Measurements from ENCODE around the gene SMIM43. TPM values are rescaled to one million over a fixed set of nuclear protein-coding genes. Genes with fewer than 3 reads are reported as not detected.

Gene SMIM43
- total and polyA plus RNA-seq, 2 of the 8 experiments (the other 6 are each of a cell fraction or from before 2014, with no cell fraction given), result 0.50 to 0.94 TPM

DNA sequence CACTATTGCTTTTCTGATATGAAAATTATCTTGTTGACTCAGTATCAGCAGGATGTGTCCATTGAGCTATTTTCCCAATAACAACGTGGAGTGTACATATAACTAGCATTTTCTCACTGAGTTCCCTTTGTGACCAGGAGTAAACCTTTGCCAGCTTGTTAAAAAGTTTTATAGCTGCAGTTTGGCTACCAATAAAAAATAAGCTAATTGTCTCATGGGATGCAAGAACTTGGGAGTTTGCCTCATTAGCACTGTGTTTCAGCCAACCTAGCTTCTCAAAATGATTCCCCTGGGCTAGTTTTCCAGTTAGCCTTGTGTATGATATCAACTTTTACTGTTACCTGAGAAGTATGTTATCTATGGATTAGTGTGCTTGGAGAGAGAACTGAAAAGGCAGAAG lies 43.3 kb downstream of the SMIM43 start:
- Histone ChIP-seq H2BK15ac (ENCODE audit: low read length) (no peak overlapping the region), H2BK120ac (replicated peaks; ENCODE audit: low read depth, low read length) (no peak overlapping the region), H3K27ac (ENCODE audit: low read depth, low read length) (no peak overlapping the region), H3K9ac (replicated peaks in 1 of 4; ENCODE audit: extremely low read depth in 1 of 4, low read depth in 3 of 4, low read length in 3 of 4) (no peak overlapping the region; a peak in 1 of 7 replicates), H3K56ac (replicated peaks; ENCODE audit: insufficient read length, low read depth, low read length) (no peak overlapping the region), H3K23me2 (ENCODE audit: low read depth, low read length) (no peaks in the 10 kb centered on the region), H2AK5ac (ENCODE audit: low read depth, low read length) (no peak overlapping the region), H3K36me3 (ENCODE audit: control insufficient read depth in 2 of 4, insufficient read depth in 4 of 4, low read length in 3 of 4) (no peaks in the 10 kb centered on the region), H4K8ac (ENCODE audit: extremely low read depth, insufficient read depth, low read length) (no peak overlapping the region), H4K20me1 (replicated peaks in 1 of 2; ENCODE audit: control insufficient read depth in 1 of 2, insufficient read depth in 2 of 2, low read length in 2 of 2) (no peaks in the 10 kb centered on the region), H2BK20ac (ENCODE audit: low read length) (no peak overlapping the region), H2BK5ac (ENCODE audit: low read depth, low read length) (no peak overlapping the region), H3K23ac (ENCODE audit: insufficient read length) (no peak overlapping the region), H2BK12ac (ENCODE audit: low read depth, low read length) (no peak overlapping the region), H3K4me3 (ENCODE audit: extremely low read depth in 1 of 4, insufficient read depth in 2 of 4, low read depth in 3 of 4, low read length in 4 of 4) (no peak overlapping the region), H3K27me3 (replicated peaks in 1 of 4; ENCODE audit: control insufficient read depth in 3 of 4, extremely low read depth in 1 of 4, insufficient read depth in 3 of 4, low read length in 3 of 4) (no peaks in the 10 kb centered on the region), H3K14ac (ENCODE audit: insufficient read length) (no peak overlapping the region), H2AFZ (ENCODE audit: low read length) (no peak overlapping the region), H4K91ac (replicated peaks; ENCODE audit: insufficient read length, low read length) (no peak overlapping the region), H3K79me2 (ENCODE audit: control insufficient read depth in 1 of 2, insufficient read depth in 2 of 2, low read length in 2 of 2) (no peaks in the 10 kb centered on the region), H3K4ac (replicated peaks; ENCODE audit: insufficient read length, low read depth, low read length) (no peak overlapping the region), H3K18ac (ENCODE audit: extremely low read depth, low read length) (no peak overlapping the region), H3K79me1 (ENCODE audit: low read depth, low read length) (no peaks in the 10 kb centered on the region), H3K9me3 (ENCODE audit: insufficient read depth in 2 of 2, low read depth in 1 of 2, low read length in 1 of 2) (no peaks in the 10 kb centered on the region), H4K5ac (ENCODE audit: insufficient read length, low read depth, low read length) (no peak overlapping the region), H3K4me1 (replicated peaks in 1 of 4; ENCODE audit: control insufficient read depth in 3 of 4, insufficient read depth in 4 of 4, low read length in 3 of 4) (peaks cover 0 to 2% (median 0%) of the 10 kb centered on the region in 4 experiments; a peak in 1 of 7 replicates), H3K4me2 (ENCODE audit: insufficient read depth in 1 of 2, low read depth in 2 of 2, low read length in 2 of 2) (no peak overlapping the region)
- WGBS, 2 experiments (ENCODE audit: extremely low coverage in 1 of 2, insufficient coverage in 1 of 2, insufficient read length in 1 of 2, insufficient replicate concordance in 2 of 2, low coverage in 1 of 2, low lambda C conversion rate in 2 of 2, missing lambda C conversion rate in 1 of 2), result 96% methylated on average over 1 of the region's 1 CpG; no CpG with 5 or more reads in 1 of the 2 experiments
- CTCF ChIA-PET (ENCODE audit: partially characterized antibody), result interaction anchor here (0.8 to 1.6 kb wide), 6 partner anchors 11 to 351 kb away, joined by 3 to 7 read pairs (median 4); no protein-coding TSS in a partner anchor
- TF ChIP-seq POLR2AphosphoS5 (IDR thresholded peaks at IDR 0.05; ENCODE audit: low read depth, low read length), result no peak
- TF ChIP-seq BACH1 (IDR thresholded peaks at IDR 0.05; ENCODE audit: low read length), result no peak
- no peak for TF ChIP-seq JUN (IDR thresholded peaks at IDR 0.05; ENCODE audit: low read depth, low read length)
- TF ChIP-seq TAF7 (optimal IDR thresholded peaks at IDR 0.05; ENCODE audit: borderline replicate concordance, low read depth, low read length), result no peak
- no peak for TF ChIP-seq CHD2 (IDR thresholded peaks at IDR 0.05; ENCODE audit: low read length)
- TF ChIP-seq SIRT6 (IDR thresholded peaks at IDR 0.05; ENCODE audit: low read length), result no peak
- no peak for TF ChIP-seq JUND (IDR thresholded peaks at IDR 0.05; ENCODE audit: low read length)
- TF ChIP-seq EZH2 (IDR thresholded peaks at IDR 0.05; ENCODE audit: low read depth, low read length, severe bottlenecking), result no peak
- no peak for TF ChIP-seq HDAC6 (IDR thresholded peaks at IDR 0.05; ENCODE audit: low read depth, low read length)
- TF ChIP-seq FOSL1 (IDR thresholded peaks at IDR 0.05; ENCODE audit: insufficient read depth, low read depth, low read length), result no peak
- no peak for DNase-seq (ENCODE audit: low read depth in 1 of 2, low spot score in 2 of 2)
- FAIRE-seq, result no peak
- POLR2A ChIA-PET (ENCODE audit: partially characterized antibody), result interaction anchor here (0.6 kb wide), 1 partner anchor 26 kb away, joined by 3 read pairs; no protein-coding TSS in a partner anchor

Data from H1 (cell line).